AG04450 (cell line): ENCODE measurements around the gene ZSCAN5C. TPM values are rescaled to one million over a fixed set of nuclear protein-coding genes. Genes with fewer than 3 reads are reported as not detected.
"Not testable (repeated sequence)": the region's sequence is repeated elsewhere in the genome, so short reads cannot be mapped to it uniquely, and the experiment has no call there.

ENCODE experiments used
- CTCF ChIA-PET: fragments of 300-600, 350-600 bp; formaldehyde crosslinking; extraction: SDS; loops from one replicate; lab custom pipeline; 2022; ENCODE audit warnings: antibody characterized with exemption, inconsistent platforms; lab: Charles Lee
- POLR2A ChIA-PET: fragments of 350-600 bp; formaldehyde crosslinking; extraction: SDS; loops from one replicate; lab custom pipeline; 2021; ENCODE audit warnings: antibody characterized with exemption, inconsistent platforms; lab: Yijun Ruan, JAX
- DNase-seq: peaks from one replicate; pipeline ENCODE4 v3.0.0-alpha.2; 2011; ENCODE audit warnings: low read depth, low spot score
- H3K27ac ChIP-seq: one replicate; pipeline ENCODE4 v1.5.1; 2012; ENCODE audit warnings: low read depth, low read length, control low read depth
- H3K27me3 ChIP-seq: one replicate; pipeline ENCODE4 v1.6.0; 2012; ENCODE audit warnings: low read length; ENCODE audit not compliant: control insufficient read depth, insufficient read depth
- H3K4me3 ChIP-seq: 2 replicates; pipeline ENCODE4 v1.5.1; 2011; ENCODE audit warnings: mild to moderate bottlenecking, low read depth, low read length, control low read depth
- H3K9me3 ChIP-seq: 2 replicates; pipeline ENCODE4 v1.5.1; 2012; ENCODE audit warnings: low read length; ENCODE audit not compliant: control insufficient read depth, insufficient read depth
- polyA plus RNA-seq: library from polyadenylated mRNA; depleted of rRNA; stranded (reverse); fragments of >200 nt; gene quantifications from 2 replicates; pipeline ENCODE4 v1.2.3, GENCODE V29; 2011
- TF ChIP-seq, protein P1 (sequence below): IDR thresholded peaks from 2 replicates; pipeline ENCODE4 v1.5.1; 2011; ENCODE audit warnings: low read depth, low read length, control low read depth, inconsistent platforms

Gene ZSCAN5C
- polyA plus RNA-seq, 1 experiment: not detected

DNA sequence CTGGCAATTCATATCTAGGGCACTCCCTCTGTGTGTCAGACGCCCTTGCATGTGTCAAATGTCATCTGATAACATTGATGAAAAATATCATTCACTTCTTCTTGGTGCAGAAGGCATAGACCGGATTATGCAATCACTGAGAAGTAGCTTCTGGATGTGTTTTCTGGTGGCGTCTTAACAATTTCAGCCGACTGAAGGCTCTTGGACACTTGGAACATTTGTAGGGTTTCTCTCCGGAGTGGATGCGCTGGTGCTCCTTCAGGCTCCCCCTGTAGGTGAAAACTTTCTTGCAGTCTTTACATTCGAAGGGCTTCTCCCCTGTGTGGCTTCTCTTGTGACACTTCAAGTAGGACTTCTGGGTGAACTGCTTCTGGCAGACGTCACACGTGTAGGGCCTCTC is 19.4 kb downstream of the ZSCAN5C start:
- H3K27ac ChIP-seq, DNase-seq, H3K27me3 ChIP-seq, H3K4me3 ChIP-seq, H3K9me3 ChIP-seq, POLR2A ChIA-PET: not testable (repeated sequence)
- TF ChIP-seq, protein P1, sequence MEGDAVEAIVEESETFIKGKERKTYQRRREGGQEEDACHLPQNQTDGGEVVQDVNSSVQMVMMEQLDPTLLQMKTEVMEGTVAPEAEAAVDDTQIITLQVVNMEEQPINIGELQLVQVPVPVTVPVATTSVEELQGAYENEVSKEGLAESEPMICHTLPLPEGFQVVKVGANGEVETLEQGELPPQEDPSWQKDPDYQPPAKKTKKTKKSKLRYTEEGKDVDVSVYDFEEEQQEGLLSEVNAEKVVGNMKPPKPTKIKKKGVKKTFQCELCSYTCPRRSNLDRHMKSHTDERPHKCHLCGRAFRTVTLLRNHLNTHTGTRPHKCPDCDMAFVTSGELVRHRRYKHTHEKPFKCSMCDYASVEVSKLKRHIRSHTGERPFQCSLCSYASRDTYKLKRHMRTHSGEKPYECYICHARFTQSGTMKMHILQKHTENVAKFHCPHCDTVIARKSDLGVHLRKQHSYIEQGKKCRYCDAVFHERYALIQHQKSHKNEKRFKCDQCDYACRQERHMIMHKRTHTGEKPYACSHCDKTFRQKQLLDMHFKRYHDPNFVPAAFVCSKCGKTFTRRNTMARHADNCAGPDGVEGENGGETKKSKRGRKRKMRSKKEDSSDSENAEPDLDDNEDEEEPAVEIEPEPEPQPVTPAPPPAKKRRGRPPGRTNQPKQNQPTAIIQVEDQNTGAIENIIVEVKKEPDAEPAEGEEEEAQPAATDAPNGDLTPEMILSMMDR: peak; percentile 7; the same call in 1 of the 2 replicates
- CTCF ChIA-PET: interaction anchor here (0.6 to 2.0 kb wide), 3 partner anchors 139 to 155 kb away, joined by 3 to 6 read pairs (median 3); no protein-coding TSS in a partner anchor

GRCh38 chr19:56221851-56222250 is 19.8 kb downstream of the ZSCAN5C start:
- TF ChIP-seq, protein P1: no peak
- Histone ChIP-seq H3K9me3 (peaks cover 7% of the 10 kb centered on the region; the same call in 1 of the 2 replicates), H3K4me3 (no peak overlapping the region), H3K27me3 (no peaks in the 10 kb centered on the region), H3K27ac (no peak overlapping the region)
- DNase-seq: no peak
- ChIA-PET CTCF (interaction anchor here (1.0 to 2.0 kb wide), 2 partner anchors 139 to 146 kb away, joined by 3 to 6 read pairs; no protein-coding TSS in a partner anchor), POLR2A (no interaction called here)

- POLR2A ChIA-PET: no interaction called here
- TF ChIP-seq, protein P1: no peak
- H3K9me3 ChIP-seq: no peaks in the 10 kb centered on the region; the same call in 1 of the 2 replicates
- no peak for DNase-seq
- H3K4me3 ChIP-seq: no peak overlapping the region
- no peaks in the 10 kb centered on the region for H3K27me3 ChIP-seq
- H3K27ac ChIP-seq: no peak overlapping the region
- CTCF ChIA-PET: interaction anchor here (0.5 to 2.0 kb wide), 2 partner anchors 11 to 147 kb away, joined by 3 to 6 read pairs; no protein-coding TSS in a partner anchor
Observed at GRCh38 chr19:56222901-56223300, 20.8 kb downstream of the ZSCAN5C start.

DNA sequence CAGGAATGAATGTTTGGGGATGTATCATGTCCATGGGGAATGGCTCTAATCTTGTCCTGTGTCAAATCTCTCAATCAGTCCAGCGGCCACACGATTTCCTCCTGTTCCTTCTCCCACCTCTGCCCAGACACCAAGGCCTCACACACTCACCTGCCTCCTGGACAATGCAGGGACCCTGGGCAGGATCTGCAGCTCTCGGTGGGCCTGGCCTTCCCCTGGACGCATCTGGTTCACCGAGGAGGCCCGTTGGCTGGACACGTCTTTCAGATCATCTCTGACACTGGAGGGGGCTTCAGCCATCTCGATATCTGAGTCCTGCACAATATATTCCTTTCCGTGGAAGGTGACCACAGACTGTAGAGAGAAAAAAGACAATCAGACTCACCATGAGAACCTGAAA is 21.4 kb downstream of the ZSCAN5C start:
- Histone ChIP-seq H3K4me3 (no peak overlapping the region), H3K9me3 (no peaks in the 10 kb centered on the region; the same call in 1 of the 2 replicates), H3K27me3 (no peaks in the 10 kb centered on the region), H3K27ac (no peak overlapping the region)
- DNase-seq: no peak
- ChIA-PET POLR2A (no interaction called here), CTCF (interaction anchor here (0.5 kb wide), 1 partner anchor 10 kb away, joined by 3 read pairs; no protein-coding TSS in a partner anchor)
- TF ChIP-seq, protein P1: no peak

- Histone ChIP-seq H3K4me3 (no peak overlapping the region), H3K27ac (no peak overlapping the region), H3K9me3 (no peaks in the 10 kb centered on the region; the same call in 1 of the 2 replicates), H3K27me3 (no peaks in the 10 kb centered on the region)
- POLR2A ChIA-PET: no interaction called here
- DNase-seq: no peak
- TF ChIP-seq, protein P1: no peak
- CTCF ChIA-PET: interaction anchor here (0.5 to 1.8 kb wide), 2 partner anchors 10 to 88 kb away, joined by 3 to 6 read pairs; no protein-coding TSS in a partner anchor
Observed at GRCh38 chr19:56245121-56245740, 43.2 kb downstream of the ZSCAN5C start.

DNA sequence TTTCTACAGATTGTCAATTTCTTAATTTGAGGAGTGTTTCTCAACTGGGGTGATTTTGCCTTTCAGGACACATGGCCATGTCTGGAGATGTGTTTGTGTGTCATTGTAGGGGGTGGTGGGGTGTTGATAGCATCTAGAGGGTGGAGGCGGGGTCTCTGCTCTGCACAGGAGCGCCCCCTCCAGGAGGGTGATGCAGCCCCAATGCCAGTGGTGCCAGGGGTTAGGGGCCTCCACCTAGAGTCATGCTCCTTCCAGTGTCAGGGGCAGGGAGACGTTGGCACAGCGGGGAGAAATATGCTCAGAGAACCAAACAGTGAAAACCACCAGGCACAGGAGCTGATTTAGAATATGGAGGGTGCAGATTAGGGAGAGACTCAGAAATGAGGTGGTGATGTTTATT is 43.7 kb downstream of the ZSCAN5C start:
- CTCF ChIA-PET: interaction anchor here (1.8 kb wide), 1 partner anchor 88 kb away, joined by 6 read pairs; no protein-coding TSS in a partner anchor
- H3K27me3 ChIP-seq, DNase-seq, H3K4me3 ChIP-seq, POLR2A ChIA-PET, H3K9me3 ChIP-seq, H3K27ac ChIP-seq: not testable (repeated sequence)

DNA sequence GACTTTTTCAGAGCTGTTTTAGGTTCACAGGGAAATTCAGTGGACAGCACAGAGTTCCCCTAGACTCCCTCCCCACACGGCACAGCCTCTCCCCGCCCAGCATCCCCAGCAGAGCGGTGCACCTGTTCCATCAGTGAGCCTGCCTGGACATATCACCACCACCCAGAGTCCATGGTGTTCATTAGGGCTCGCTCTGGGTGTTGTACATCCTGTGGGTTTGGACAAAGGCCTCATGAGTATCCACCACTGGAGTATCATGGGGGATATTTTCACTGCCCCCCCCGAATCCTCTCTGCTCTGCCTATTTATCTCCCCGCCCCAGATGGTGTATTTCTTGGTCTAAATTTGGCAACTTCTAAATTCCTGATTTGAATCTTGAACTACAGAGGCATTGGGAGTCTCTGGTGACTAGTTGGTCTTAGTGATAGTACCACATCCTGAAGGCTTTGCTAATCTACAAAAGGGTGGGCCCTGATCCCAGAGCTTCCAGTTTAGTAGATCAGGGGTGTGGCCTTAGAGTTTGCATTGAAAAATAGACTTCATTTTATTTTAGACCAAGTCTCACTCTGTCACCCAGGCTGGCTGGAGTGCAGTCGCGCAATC is 46.8 kb downstream of the ZSCAN5C start:
- H3K27me3 ChIP-seq, H3K4me3 ChIP-seq, H3K27ac ChIP-seq, H3K9me3 ChIP-seq, DNase-seq, POLR2A ChIA-PET: not testable (repeated sequence)
- CTCF ChIA-PET: interaction anchor here (0.9 to 9.6 kb wide), 3 partner anchors 84 to 185 kb away, joined by 3 to 396 read pairs (median 3); no protein-coding TSS in a partner anchor
